Vagina (tissue), 2 donors: ENCODE measurements around the gene ELF4.

ENCODE experiments used
- POLR2A ChIP-seq, 2 donors: fragments of 450-650 bp; IDR thresholded peaks; one replicate each; pipeline ENCODE4 v1.6.1; 2017; ENCODE audit warnings: antibody characterized with exemption in 2 of 2, mild to moderate bottlenecking in 2 of 2, moderate library complexity in 2 of 2
- POLR2AphosphoS5 ChIP-seq, 2 donors: sonication (generic); formaldehyde crosslinking; IDR thresholded peaks; one replicate each; pipeline ENCODE4 v1.9.0; 2017; ENCODE audit warnings: antibody characterized with exemption in 2 of 2, mild to moderate bottlenecking in 2 of 2, low read depth in 1 of 2; ENCODE audit not compliant: insufficient read depth in 1 of 2
- TF ChIP-seq, protein P1 (sequence below), 3 experiments: fragments of 450-650 bp in 2 of 3; fragments of 200-600 bp in 1 of 3; sonication (generic) in 1 of 3; IDR thresholded peaks; one replicate each; pipeline ENCODE4 v1.5.1; 2017 to 2019; ENCODE audit warnings: antibody characterized with exemption in 3 of 3, mild to moderate bottlenecking in 2 of 3, moderate library complexity in 2 of 3

DNA sequence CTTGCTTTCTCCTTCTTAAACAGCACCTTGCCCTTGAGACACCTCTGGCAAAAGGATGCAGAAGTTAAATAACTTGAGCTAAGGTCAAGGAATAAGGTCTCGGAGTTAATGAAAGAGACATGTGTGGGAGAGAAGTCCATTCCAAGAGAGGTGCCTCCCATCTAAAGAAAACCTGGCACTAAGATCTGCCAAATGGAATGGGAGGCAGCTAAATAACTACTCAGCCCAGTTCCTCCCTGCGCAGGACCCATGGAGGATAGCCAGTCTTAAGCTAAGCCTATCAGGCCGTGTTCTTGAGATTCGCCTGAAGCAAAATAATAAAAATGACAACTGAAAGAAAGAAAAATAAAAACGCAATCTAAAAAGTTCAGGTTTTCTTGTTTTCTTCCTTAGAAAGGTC is 20.7 kb upstream of the ELF4 start:
- TF ChIP-seq, protein P1, sequence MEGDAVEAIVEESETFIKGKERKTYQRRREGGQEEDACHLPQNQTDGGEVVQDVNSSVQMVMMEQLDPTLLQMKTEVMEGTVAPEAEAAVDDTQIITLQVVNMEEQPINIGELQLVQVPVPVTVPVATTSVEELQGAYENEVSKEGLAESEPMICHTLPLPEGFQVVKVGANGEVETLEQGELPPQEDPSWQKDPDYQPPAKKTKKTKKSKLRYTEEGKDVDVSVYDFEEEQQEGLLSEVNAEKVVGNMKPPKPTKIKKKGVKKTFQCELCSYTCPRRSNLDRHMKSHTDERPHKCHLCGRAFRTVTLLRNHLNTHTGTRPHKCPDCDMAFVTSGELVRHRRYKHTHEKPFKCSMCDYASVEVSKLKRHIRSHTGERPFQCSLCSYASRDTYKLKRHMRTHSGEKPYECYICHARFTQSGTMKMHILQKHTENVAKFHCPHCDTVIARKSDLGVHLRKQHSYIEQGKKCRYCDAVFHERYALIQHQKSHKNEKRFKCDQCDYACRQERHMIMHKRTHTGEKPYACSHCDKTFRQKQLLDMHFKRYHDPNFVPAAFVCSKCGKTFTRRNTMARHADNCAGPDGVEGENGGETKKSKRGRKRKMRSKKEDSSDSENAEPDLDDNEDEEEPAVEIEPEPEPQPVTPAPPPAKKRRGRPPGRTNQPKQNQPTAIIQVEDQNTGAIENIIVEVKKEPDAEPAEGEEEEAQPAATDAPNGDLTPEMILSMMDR (IDR thresholded peaks at IDR 0.05): no peak
- no peak for TF ChIP-seq POLR2AphosphoS5 (IDR thresholded peaks at IDR 0.05; ENCODE audit: insufficient read depth in 1 of 2, low read depth in 1 of 2)
- no peak for TF ChIP-seq POLR2A (IDR thresholded peaks at IDR 0.05)
